Adipocyte (in vitro differentiated cells): ENCODE results near the gene SAMD4A.

Experiments
- DNase-seq: peaks from one replicate; pipeline ENCODE4 v3.0.0-alpha.2; 2015; ENCODE audit warnings: low read depth
- H3K27me3 ChIP-seq: replicated peaks from 2 replicates; pipeline ENCODE4 v1.7.0; 2013; ENCODE audit warnings: mild to moderate bottlenecking, low read length, moderate library complexity; ENCODE audit not compliant: control insufficient read depth, insufficient read depth
- H3K36me3 ChIP-seq: 2 replicates; pipeline ENCODE4 v1.7.0; 2013; ENCODE audit warnings: low read length, mild to moderate bottlenecking, moderate library complexity; ENCODE audit not compliant: control insufficient read depth, insufficient read depth, severe bottlenecking
- H3K4me1 ChIP-seq: 2 replicates; pipeline ENCODE4 v1.7.0; 2013; ENCODE audit warnings: mild to moderate bottlenecking, low read length, moderate library complexity; ENCODE audit not compliant: control insufficient read depth, insufficient read depth
- H3K4me3 ChIP-seq: 2 replicates; pipeline ENCODE4 v1.7.0; 2013; ENCODE audit warnings: mild to moderate bottlenecking, low read length, moderate library complexity
- H3K9ac ChIP-seq: 2 replicates; pipeline ENCODE4 v1.7.0; 2013; ENCODE audit warnings: mild to moderate bottlenecking, low read length, moderate library complexity
- H3K9me3 ChIP-seq: 2 replicates; pipeline ENCODE4 v1.7.0; 2013; ENCODE audit warnings: mild to moderate bottlenecking, low read length, moderate library complexity; ENCODE audit not compliant: control insufficient read depth

Gene SAMD4A

GRCh38 chr14:54698966-54699530 is 132.1 kb downstream of the SAMD4A start:
- no peaks in the 10 kb centered on the region for H3K27me3 ChIP-seq
- H3K9me3 ChIP-seq, result no peaks in the 10 kb centered on the region
- no peak overlapping the region for H3K4me3 ChIP-seq
- no peak overlapping the region for H3K9ac ChIP-seq
- DNase-seq, result no peak
- peaks cover 5% of the 10 kb centered on the region for H3K36me3 ChIP-seq
- peaks cover 6% of the 10 kb centered on the region for H3K4me1 ChIP-seq

- Histone ChIP-seq H3K4me1 (peaks cover 6% of the 10 kb centered on the region), H3K36me3 (peaks cover 5% of the 10 kb centered on the region), H3K9ac (no peak overlapping the region), H3K9me3 (no peaks in the 10 kb centered on the region), H3K4me3 (no peak overlapping the region), H3K27me3 (no peaks in the 10 kb centered on the region)
- DNase-seq, result no peak
Observed at GRCh38 chr14:54699735-54700134, 132.8 kb downstream of the SAMD4A start.

DNA sequence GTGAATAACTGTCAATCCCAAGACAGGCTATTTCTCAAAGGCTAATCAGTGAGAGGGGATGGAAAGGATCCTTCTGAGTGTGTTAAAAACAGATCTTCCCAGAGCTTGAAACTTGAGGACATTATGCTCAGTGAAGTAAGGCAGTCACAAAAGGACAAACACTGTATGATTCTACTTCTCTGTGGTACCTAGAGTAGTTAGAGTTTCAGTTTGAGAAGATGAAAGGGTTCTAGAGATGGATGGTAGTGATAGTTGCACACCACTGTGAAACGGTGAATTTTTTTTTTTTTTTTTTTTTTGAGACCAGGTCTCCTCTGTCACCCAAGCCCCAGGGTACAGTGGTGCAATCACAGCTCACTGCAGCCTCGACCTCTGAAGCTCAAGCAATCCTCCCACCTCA is 133.8 kb downstream of the SAMD4A start:
- H3K4me3 ChIP-seq, result no peak overlapping the region
- no peak overlapping the region for H3K9ac ChIP-seq
- DNase-seq, result no peak
- H3K36me3 ChIP-seq, result peaks cover 5% of the 10 kb centered on the region
- peaks cover 6% of the 10 kb centered on the region for H3K4me1 ChIP-seq
- H3K27me3 ChIP-seq, result no peaks in the 10 kb centered on the region
- no peaks in the 10 kb centered on the region for H3K9me3 ChIP-seq

DNA sequence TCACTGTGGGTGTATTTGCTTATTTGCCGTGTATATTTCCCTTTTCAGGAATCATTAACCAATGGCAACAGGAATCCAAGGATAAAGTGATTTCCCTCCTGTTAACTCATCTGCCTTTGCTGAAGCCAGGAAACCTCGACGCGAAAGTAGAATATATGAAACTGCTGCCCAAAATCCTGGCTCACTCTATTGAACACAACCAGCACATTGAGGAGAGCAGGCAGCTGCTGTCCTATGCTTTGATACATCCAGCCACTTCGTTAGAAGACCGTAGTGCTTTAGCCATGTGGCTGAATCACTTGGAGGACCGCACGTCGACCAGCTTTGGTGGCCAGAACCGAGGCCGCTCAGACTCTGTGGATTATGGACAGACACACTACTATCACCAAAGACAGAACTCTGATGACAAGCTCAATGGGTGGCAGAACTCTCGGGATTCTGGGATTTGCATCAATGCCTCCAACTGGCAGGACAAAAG is 135.1 kb downstream of the SAMD4A start:
- H3K4me3 ChIP-seq, result no peak overlapping the region
- no peaks in the 10 kb centered on the region for H3K27me3 ChIP-seq
- H3K9ac ChIP-seq, result no peak overlapping the region
- H3K4me1 ChIP-seq, result peaks cover 2% of the 10 kb centered on the region
- H3K36me3 ChIP-seq, result peaks cover 5% of the 10 kb centered on the region
- no peak for DNase-seq
- H3K9me3 ChIP-seq, result no peaks in the 10 kb centered on the region

DNA sequence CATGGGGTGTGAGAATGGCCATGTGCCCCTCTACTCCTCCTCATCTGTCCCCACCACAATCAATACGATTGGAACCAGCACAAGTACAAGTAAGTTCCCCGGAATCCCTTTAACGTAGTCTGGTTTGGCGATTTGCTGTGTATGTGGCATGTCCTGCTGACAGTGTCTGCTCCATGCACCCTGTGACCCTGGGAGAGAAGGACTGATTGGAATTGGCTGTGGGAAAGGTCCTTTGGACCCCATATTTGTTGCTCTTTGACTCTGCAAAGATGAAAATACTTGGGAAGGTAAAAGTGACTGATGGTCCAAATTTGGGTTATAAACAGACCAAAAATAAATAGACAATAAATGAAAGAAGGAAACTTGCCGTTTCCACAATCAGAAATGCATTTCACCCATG is 135.6 kb downstream of the SAMD4A start:
- Histone ChIP-seq H3K4me3 (no peak overlapping the region), H3K9me3 (no peaks in the 10 kb centered on the region), H3K27me3 (no peaks in the 10 kb centered on the region), H3K9ac (no peak overlapping the region), H3K4me1 (no peaks in the 10 kb centered on the region), H3K36me3 (peaks cover 5% of the 10 kb centered on the region)
- DNase-seq, result no peak

- Histone ChIP-seq H3K36me3 (peaks cover 5% of the 10 kb centered on the region), H3K9ac (no peak overlapping the region), H3K4me3 (no peak overlapping the region), H3K27me3 (no peaks in the 10 kb centered on the region), H3K4me1 (no peaks in the 10 kb centered on the region), H3K9me3 (no peaks in the 10 kb centered on the region)
- DNase-seq, result no peak
Observed at GRCh38 chr14:54703082-54703481, 136.2 kb downstream of the SAMD4A start.

DNA sequence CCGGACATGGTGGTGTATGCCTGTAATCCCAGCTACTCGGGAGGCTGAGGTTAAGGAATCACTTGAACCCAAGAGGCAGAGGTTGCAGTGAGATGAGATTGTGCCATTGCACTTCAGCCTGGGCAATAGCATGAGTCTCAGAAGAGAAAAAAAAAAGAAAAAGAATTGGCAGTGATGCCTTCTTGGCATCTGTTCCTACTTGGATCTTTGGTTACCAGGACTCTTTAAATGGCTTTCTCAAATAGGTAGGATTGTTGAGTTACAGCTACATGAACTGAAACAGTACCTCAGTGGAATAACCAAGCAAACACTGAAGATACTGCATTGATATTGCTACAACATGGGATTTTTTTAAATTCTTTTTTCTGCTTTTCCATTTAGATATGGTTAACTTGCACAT is 136.8 kb downstream of the SAMD4A start:
- no peaks in the 10 kb centered on the region for H3K4me1 ChIP-seq
- no peaks in the 10 kb centered on the region for H3K9me3 ChIP-seq
- H3K4me3 ChIP-seq, result no peak overlapping the region
- H3K27me3 ChIP-seq, result no peaks in the 10 kb centered on the region
- H3K9ac ChIP-seq, result no peak overlapping the region
- no peak for DNase-seq
- peaks cover 5% of the 10 kb centered on the region for H3K36me3 ChIP-seq

DNA sequence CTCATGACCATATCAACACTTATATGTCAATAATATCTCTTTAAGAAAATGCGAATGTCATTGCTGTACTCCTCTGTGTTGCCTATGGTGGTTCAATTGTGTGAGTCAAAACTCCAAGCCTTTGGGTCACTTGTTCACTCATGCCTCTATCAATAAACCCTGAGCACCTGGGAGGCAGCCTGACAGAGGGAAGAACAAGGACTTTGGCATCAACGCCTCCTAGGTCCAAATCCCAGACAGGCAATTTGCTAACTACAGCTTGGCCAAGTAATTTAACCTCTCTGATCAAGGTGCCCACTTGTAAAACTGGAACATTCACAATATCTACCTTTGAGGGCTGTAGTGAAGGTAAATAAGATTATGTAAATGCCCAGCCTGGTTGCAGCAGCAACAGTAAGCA is 137.8 kb downstream of the SAMD4A start:
- no peaks in the 10 kb centered on the region for H3K4me1 ChIP-seq
- peaks cover 5% of the 10 kb centered on the region for H3K36me3 ChIP-seq
- no peaks in the 10 kb centered on the region for H3K9me3 ChIP-seq
- H3K9ac ChIP-seq, result no peak overlapping the region
- no peak overlapping the region for H3K4me3 ChIP-seq
- DNase-seq, result no peak
- H3K27me3 ChIP-seq, result no peaks in the 10 kb centered on the region

DNA sequence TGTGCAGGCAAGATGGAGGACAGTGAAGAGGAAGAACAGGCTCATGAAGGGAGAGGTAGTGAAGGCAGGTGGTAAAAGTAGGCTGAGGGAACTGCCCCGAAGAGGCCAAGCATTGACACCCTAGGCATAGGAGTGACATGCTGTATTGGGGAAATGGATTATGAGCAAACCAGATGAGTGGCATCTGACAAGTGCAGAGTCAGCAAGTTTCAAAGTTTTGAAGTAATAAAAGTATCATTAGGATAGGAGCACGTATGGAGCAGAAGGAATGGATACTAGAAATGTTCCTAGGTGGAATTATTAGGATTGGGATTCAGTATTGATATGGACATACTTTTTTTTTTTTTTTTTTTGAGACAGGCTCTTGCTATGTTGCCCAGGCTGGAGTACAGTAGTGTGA is 139.8 kb downstream of the SAMD4A start:
- no peak overlapping the region for H3K4me3 ChIP-seq
- no peaks in the 10 kb centered on the region for H3K27me3 ChIP-seq
- peaks cover 5% of the 10 kb centered on the region for H3K36me3 ChIP-seq
- no peaks in the 10 kb centered on the region for H3K9me3 ChIP-seq
- H3K4me1 ChIP-seq, result peaks cover 3% of the 10 kb centered on the region
- H3K9ac ChIP-seq, result no peak overlapping the region
- DNase-seq, result no peak

DNA sequence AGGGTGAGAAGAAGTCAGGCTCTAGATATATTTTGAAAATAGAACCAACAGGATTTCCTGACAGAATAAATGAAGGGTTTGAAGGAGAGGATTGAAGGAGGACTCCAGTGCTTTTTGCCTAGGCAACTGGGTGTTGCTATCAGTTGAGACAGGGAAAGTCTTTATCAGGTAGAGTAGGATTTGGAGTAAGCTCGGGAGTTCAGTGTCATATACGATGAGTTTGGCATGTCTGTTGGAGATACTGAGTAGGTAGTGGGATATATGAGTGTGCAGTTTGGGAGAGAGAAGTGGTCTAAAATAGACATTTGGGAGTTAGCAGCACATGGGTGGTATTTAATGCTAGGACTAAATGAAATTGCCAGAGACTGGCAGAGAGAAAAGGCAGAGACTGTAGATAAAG is 141.2 kb downstream of the SAMD4A start:
- no peak for DNase-seq
- H3K9ac ChIP-seq, result no peak overlapping the region
- no peaks in the 10 kb centered on the region for H3K27me3 ChIP-seq
- peaks cover 17% of the 10 kb centered on the region for H3K4me1 ChIP-seq
- no peaks in the 10 kb centered on the region for H3K9me3 ChIP-seq
- H3K4me3 ChIP-seq, result no peak overlapping the region
- no peaks in the 10 kb centered on the region for H3K36me3 ChIP-seq

- Histone ChIP-seq H3K9me3 (no peaks in the 10 kb centered on the region), H3K4me3 (no peak overlapping the region), H3K27me3 (no peaks in the 10 kb centered on the region), H3K9ac (no peak overlapping the region), H3K4me1 (peaks cover 25% of the 10 kb centered on the region), H3K36me3 (no peaks in the 10 kb centered on the region)
- DNase-seq, result no peak
Observed at GRCh38 chr14:54708982-54709381, 142.1 kb downstream of the SAMD4A start.

GRCh38 chr14:54709444-54709843 is 142.5 kb downstream of the SAMD4A start:
- Histone ChIP-seq H3K4me1 (peaks cover 30% of the 10 kb centered on the region), H3K36me3 (no peaks in the 10 kb centered on the region), H3K27me3 (no peaks in the 10 kb centered on the region), H3K9ac (no peak overlapping the region), H3K9me3 (no peaks in the 10 kb centered on the region), H3K4me3 (no peak overlapping the region)
- no peak for DNase-seq
